K562 (cell line): ENCODE measurements around the gene KAZN. TPM values are rescaled to one million over a fixed set of nuclear protein-coding genes. Genes with fewer than 3 reads are reported as not detected.
A peak's percentile ranks its signal among the peaks of the same experiment; 100 is the strongest.

Experiments
- ATAC-seq: fragments of 200-7000 bp; cut with Tn5 transposase; 3 replicates; pipeline ENCODE4 v1.9.1; 2020; ENCODE audit warnings: moderate library complexity
- BruUV-seq: library from RNA; stranded (reverse); fragments of 400-500 nt; replicated peaks from 2 replicates; lab custom pipeline; 2021; lab: Mats Ljungman, UMichigan
- CTCF ChIA-PET: fragments of 300-600 bp; formaldehyde crosslinking; extraction: SDS; loops from one replicate; lab custom pipeline; 2021; ENCODE audit warnings: low intra/inter-chr PET ratio; lab: Yijun Ruan, JAX
- POLR2A ChIA-PET: fragments of 300-600, 350-650 bp; sonication (Branson Sonifier 250); formaldehyde crosslinking; extraction: SDS; loops from one replicate; lab custom pipeline; 2021; ENCODE audit warnings: antibody characterized with exemption, inconsistent platforms; lab: Yijun Ruan, JAX
- DNase-seq, 4 experiments: peaks; one replicate each; pipeline versions ENCODE4 v3.0.0 to v3.0.0-alpha.2; 2011 to 2018; ENCODE audit warnings: low spot score in 3 of 4, mixed read lengths in 3 of 4; ENCODE audit errors: extremely low read depth in 1 of 4
- FAIRE-seq: peaks from 2 replicates; lab custom pipeline; 2011; peaks lifted over from hg19 to GRCh38; lab: Jason Lieb, UNC
- H2AFZ ChIP-seq: 2 replicates; pipeline ENCODE4 v1.6.0; 2011; ENCODE audit warnings: low read depth, low read length, control low read depth, inconsistent platforms
- H3K27ac ChIP-seq: fragments of 200-600 bp; 3 replicates; pipeline ENCODE4 v1.8.0; 2011; ENCODE audit warnings: low read depth, mild to moderate bottlenecking, control low read depth, inconsistent platforms, low read length, moderate library complexity, mixed read lengths; ENCODE audit errors: extremely low read depth
- H3K27me3 ChIP-seq, 2 experiments: fragments of 300-600 bp in 1 of 2; 2 replicates in 1 of 2; 3 replicates in 1 of 2; pipeline versions ENCODE4 v1.6.0 to v1.8.0; 2011; ENCODE audit warnings: inconsistent platforms in 2 of 2, low read length in 2 of 2, mild to moderate bottlenecking in 1 of 2, mixed read lengths in 1 of 2, moderate library complexity in 1 of 2; ENCODE audit not compliant: control insufficient read depth in 2 of 2, insufficient read depth in 2 of 2
- H3K36me3 ChIP-seq: fragments of 300-600 bp; 3 replicates; pipeline ENCODE4 v1.8.0; 2011; ENCODE audit warnings: mild to moderate bottlenecking, low read length, inconsistent platforms; ENCODE audit not compliant: control insufficient read depth, insufficient read depth
- H3K4me1 ChIP-seq, 2 experiments: fragments of 200-600 bp in 1 of 2; replicated peaks in 1 of 2; 2 replicates in 1 of 2; 3 replicates in 1 of 2; pipeline versions ENCODE4 v1.5.1 to v1.8.0; 2011; ENCODE audit warnings: inconsistent platforms in 2 of 2, low read length in 2 of 2, mild to moderate bottlenecking in 1 of 2, mixed read lengths in 1 of 2, moderate library complexity in 1 of 2; ENCODE audit not compliant: control insufficient read depth in 2 of 2, insufficient read depth in 2 of 2
- H3K4me2 ChIP-seq: 2 replicates; pipeline ENCODE4 v1.6.1; 2011; ENCODE audit warnings: low read length, control low read depth, inconsistent platforms, mixed read lengths; ENCODE audit not compliant: insufficient read depth
- H3K4me3 ChIP-seq: fragments of 200-600 bp; sonication (generic), shearing (Covaris generic); 2 replicates; pipeline ENCODE4 v1.5.1; 2016; ENCODE audit warnings: control low read depth, inconsistent platforms
- H3K79me2 ChIP-seq: fragments of 200-600 bp; 3 replicates; pipeline ENCODE4 v1.8.0; 2011; ENCODE audit warnings: low read length, inconsistent platforms; ENCODE audit not compliant: control insufficient read depth, insufficient read depth
- H3K9ac ChIP-seq, 2 experiments: 2 replicates each; pipeline versions ENCODE4 v1.6.0 to v1.6.1; 2011; ENCODE audit warnings: low read depth in 2 of 2, low read length in 2 of 2, control low read depth in 1 of 2, inconsistent platforms in 1 of 2, mild to moderate bottlenecking in 1 of 2, mixed read lengths in 1 of 2; ENCODE audit not compliant: insufficient read depth in 1 of 2
- H3K9me1 ChIP-seq: one replicate; pipeline ENCODE4 v1.6.0; 2011; ENCODE audit warnings: inconsistent platforms, mild to moderate bottlenecking, low read length, moderate library complexity; ENCODE audit not compliant: control insufficient read depth, insufficient read depth
- H3K9me3 ChIP-seq: replicated peaks from 2 replicates; pipeline ENCODE4 v1.5.1; 2011; ENCODE audit warnings: low read depth, low read length, inconsistent platforms; ENCODE audit not compliant: control insufficient read depth, insufficient read depth
- H4K20me1 ChIP-seq: replicated peaks from 2 replicates; pipeline ENCODE4 v1.6.1; 2011; ENCODE audit warnings: low read length, inconsistent platforms, mixed read lengths; ENCODE audit not compliant: control insufficient read depth, insufficient read depth
- CEBPB ChIP-seq: fragments of 450-650 bp; IDR thresholded peaks from 2 replicates; pipeline ENCODE4 v1.6.1; 2016; ENCODE audit warnings: missing genetic modification characterization, missing compliant biosample characterization
- CTBP1 ChIP-seq: fragments of 450-650 bp; IDR thresholded peaks from 2 replicates; pipeline ENCODE4 v1.6.1; 2016; ENCODE audit warnings: borderline replicate concordance
- FOXK2 ChIP-seq, 2 experiments: fragments of 450-650 bp; IDR thresholded peaks in 1 of 2; conservative IDR thresholded peaks in 1 of 2; 2 replicates each; pipeline ENCODE4 v1.6.1; 2016; ENCODE audit warnings: low read depth in 2 of 2, mild to moderate bottlenecking in 1 of 2
- FOXP4 ChIP-seq: sonication (generic); formaldehyde crosslinking; IDR thresholded peaks from 2 replicates; pipeline ENCODE4 v1.8.0; 2022; ENCODE audit warnings: mild to moderate bottlenecking, missing genetic modification reagents, borderline replicate concordance
- HSF4 ChIP-seq: fragments of 250-450 bp; sonication (Bioruptor Pico); IDR thresholded peaks from 2 replicates; pipeline ENCODE4 v2.1.2; 2022; ENCODE audit warnings: mild to moderate bottlenecking, moderate library complexity, borderline replicate concordance
- KAT2B ChIP-seq: IDR thresholded peaks from one replicate; pipeline ENCODE4 v1.6.1; 2012; ENCODE audit warnings: low read depth, mild to moderate bottlenecking, control low read depth, inconsistent platforms, low read length, moderate library complexity
- KAT7 ChIP-seq: sonication (generic); formaldehyde crosslinking; IDR thresholded peaks from 2 replicates; pipeline ENCODE4 v1.8.0; 2022; ENCODE audit warnings: missing genetic modification reagents, mild to moderate bottlenecking, borderline replicate concordance
- KLF16 ChIP-seq: IDR thresholded peaks from 2 replicates; pipeline ENCODE4 v1.6.1; 2016; ENCODE audit warnings: antibody characterized with exemption
- MAFK ChIP-seq: IDR thresholded peaks from 2 replicates; pipeline ENCODE4 v1.6.1; 2011; ENCODE audit warnings: low read length, improper control_type of control experiment
- MTA3 ChIP-seq: fragments of 450-650 bp; formaldehyde crosslinking; IDR thresholded peaks from 2 replicates; pipeline ENCODE4 v1.6.1; 2017; ENCODE audit warnings: mild to moderate bottlenecking, borderline replicate concordance
- NEUROD1 ChIP-seq: fragments of 150-350 bp; IDR thresholded peaks from 2 replicates; pipeline ENCODE4 v1.6.1; 2014; ENCODE audit warnings: borderline replicate concordance, low read length, low read depth; ENCODE audit not compliant: partially characterized antibody
- NFXL1 ChIP-seq: fragments of 450-650 bp; formaldehyde crosslinking; IDR thresholded peaks from 2 replicates; pipeline ENCODE4 v1.4.0; 2021; ENCODE audit warnings: mild to moderate bottlenecking
- PREB ChIP-seq: sonication (generic); formaldehyde crosslinking; IDR thresholded peaks from 2 replicates; pipeline ENCODE4 v1.8.1; 2023; ENCODE audit warnings: mild to moderate bottlenecking, missing genetic modification reagents
- RHOXF2B ChIP-seq: fragments of 250-450 bp; sonication (Bioruptor Pico); conservative IDR thresholded peaks from 2 replicates; pipeline ENCODE4 v1.5.1; 2021
- SIN3B ChIP-seq: fragments of 450-650 bp; IDR thresholded peaks from 2 replicates; pipeline ENCODE4 v1.6.1; 2017; ENCODE audit warnings: low read depth, mild to moderate bottlenecking, moderate library complexity
- SMARCA5 ChIP-seq: fragments of 450-650 bp; IDR thresholded peaks from 2 replicates; pipeline ENCODE4 v1.6.1; 2016
- STAT5B ChIP-seq: fragments of 250-450 bp; sonication (Bioruptor Pico); IDR thresholded peaks from 2 replicates; pipeline ENCODE4 v1.8.0; 2021; ENCODE audit warnings: mild to moderate bottlenecking, inconsistent platforms
- ZKSCAN1 ChIP-seq: fragments of 150-350 bp; IDR thresholded peaks from 2 replicates; pipeline ENCODE4 v1.6.1; 2016; ENCODE audit warnings: low read depth, low read length
- ZNF347 ChIP-seq: fragments of 450-650 bp; formaldehyde crosslinking; IDR thresholded peaks from 2 replicates; pipeline ENCODE4 v1.4.0; 2020; ENCODE audit warnings: low read depth, mild to moderate bottlenecking, moderate library complexity
- ZNF431 ChIP-seq: sonication (generic); formaldehyde crosslinking; IDR thresholded peaks from 2 replicates; pipeline ENCODE4 v1.8.0; 2022; ENCODE audit warnings: mild to moderate bottlenecking, missing genetic modification reagents
- WGBS: fragments of 100-300 bp; shearing (Covaris generic); methylation state at CpG from one replicate; pipeline ENCODE4 v1.1.6; 2016; ENCODE audit warnings: low coverage, mixed read lengths; ENCODE audit not compliant: insufficient coverage; ENCODE audit errors: missing lambda C conversion rate; 5-methylcytosine and 5-hydroxymethylcytosine counted together
- in situ Hi-C: fragments of 300-500 bp; cut with MboI; formaldehyde crosslinking; loops from 4 replicates; pipeline ENCODE4 v1.15.0; 2018; ENCODE audit warnings: inconsistent platforms, mixed read lengths
- intact Hi-C: fragments of 100-400 bp; cut with micrococcal nuclease; formaldehyde crosslinking; loops from 2 replicates; pipeline ENCODE4 v1.14.2; 2022
- polyA plus RNA-seq, 8 experiments: library from polyadenylated mRNA; depleted of rRNA in 4 of 8; stranded (reverse) in 5 of 8; unstranded in 3 of 8; fragments of >200 nt; fragmentation: Nextera tagmentation in 2 of 8; fragmentation: Illumina TruSeq in 1 of 8; extraction: Ambion mirVana in 2 of 8; extraction: Trizol in 1 of 8; gene quantifications; 2 replicates each; pipeline versions ENCODE4 v1.2.1 to v1.2.3, GENCODE V29; 2011 to 2014; ENCODE audit warnings: inconsistent platforms in 1 of 8, missing spikeins in 1 of 8
- total RNA-seq, 7 experiments: library from RNA; depleted of rRNA in 6 of 7; stranded (reverse); fragments of >200 nt in 6 of 7; fragmentation: Illumina TruSeq in 2 of 7; extraction: Trizol in 2 of 7; gene quantifications; 2 replicates each; pipeline versions ENCODE4 v1.2.1 to v1.2.3, GENCODE V29; 2011 to 2021; ENCODE audit warnings: low replicate concordance in 1 of 7

Gene KAZN
- total and polyA plus RNA-seq, 9 of the 15 experiments (the other 6 are each of a cell fraction or from before 2014, with no cell fraction given): 2.1 to 21.6 (median 5.4) TPM

- peaks cover 14% of the 10 kb centered on the region; the same call in 2 of the 3 replicates for H3K36me3 ChIP-seq
- H3K4me2 ChIP-seq: no peak overlapping the region
- H3K9me3 ChIP-seq: no peaks in the 10 kb centered on the region
- H3K9ac ChIP-seq: no peak overlapping the region
- ChIA-PET POLR2A (interaction anchor here (1.2 to 1.4 kb wide), 2 partner anchors 15 to 166 kb away, joined by 3 to 4 read pairs; no protein-coding TSS in a partner anchor), CTCF (interaction anchor here (0.8 to 2.1 kb wide), 5 partner anchors 122 to 1080 kb away, joined by 3 to 11 read pairs (median 4); no protein-coding TSS in a partner anchor)
- H3K4me3 ChIP-seq: no peak overlapping the region
- no peaks in the 10 kb centered on the region; the same call in 1 of the 2 replicates for H4K20me1 ChIP-seq
- TSS peak; percentile 24 for BruUV-seq
- in situ Hi-C loops: loop anchor here (10.0 kb wide), 2 partner anchors 932 to 1082 kb away; no protein-coding TSS in a partner anchor
- FAIRE-seq (peak; percentile 85), ATAC-seq (peak; percentile 96), DNase-seq (peak; percentile 83 to 91 (median 88))
- no peaks in the 10 kb centered on the region for H3K9me1 ChIP-seq
- WGBS: 42% methylated on average over 14 of the region's 14 CpGs
- H3K4me1 ChIP-seq: no peaks in the 10 kb centered on the region
- H3K27ac ChIP-seq: no peak overlapping the region
- H3K27me3 ChIP-seq: no peaks in the 10 kb centered on the region
- intact Hi-C loops: loop anchor here (2.0 to 10.0 kb wide), 5 partner anchors 269 to 1082 kb away; no protein-coding TSS in a partner anchor
- H3K79me2 ChIP-seq: no peaks in the 10 kb centered on the region
- no peak overlapping the region for H2AFZ ChIP-seq
- no peak for TF ChIP-seq PREB (CRISPR knock-in tag)
- TF ChIP-seq KAT2B: no peak
- TF ChIP-seq FOXK2 (conservative IDR thresholded peaks at IDR 0.05 in 1 of 2, IDR thresholded peaks at IDR 0.05 in 1 of 2; ENCODE audit: low read depth in 2 of 2): no peak
- no peak for TF ChIP-seq MAFK
- peak; percentile 63 for TF ChIP-seq KLF16
- TF ChIP-seq SMARCA5: no peak
- no peak for TF ChIP-seq CTBP1
- TF ChIP-seq HSF4: no peak
- TF ChIP-seq CEBPB (tag): no peak
- TF ChIP-seq KAT7 (CRISPR knock-in tag): no peak
- TF ChIP-seq ZKSCAN1: 0 out of 2 replicates have a peak, but pooled peaks have one; percentile 41
- no peak for TF ChIP-seq MTA3
- TF ChIP-seq SIN3B: no peak
- TF ChIP-seq ZNF347 (CRISPR knock-in tag): no peak
- TF ChIP-seq RHOXF2B (CRISPR knock-in tag): no peak
- TF ChIP-seq NFXL1 (CRISPR knock-in tag): no peak
- no peak for TF ChIP-seq FOXP4 (CRISPR knock-in tag)
- TF ChIP-seq STAT5B: no peak
- 0 out of 2 replicates have a peak, but pooled peaks have one; percentile 16 for TF ChIP-seq ZNF431
- TF ChIP-seq NEUROD1: peak; percentile 24
Observed at GRCh38 chr1:15046487-15047165, 448.1 kb downstream of the KAZN start.
